Neural crest cell (in vitro differentiated cells): Measurements from ENCODE around the gene TLN1. TPM values are rescaled to one million over a fixed set of nuclear protein-coding genes. Genes with fewer than 3 reads are reported as not detected.

Experiments
- DNase-seq: peaks from one replicate; pipeline ENCODE4 v3.0.0; 2021; ENCODE audit warnings: low read depth, mixed read lengths, low spot score
- H3K27ac Mint-ChIP-seq: one replicate; pipeline ENCODE4 v1.8.0; 2021; ENCODE audit warnings: mild to moderate bottlenecking, mixed read lengths; ENCODE audit not compliant: unreplicated experiment
- H3K27me3 Mint-ChIP-seq: 2 replicates; pipeline ENCODE4 v1.8.0; 2021; ENCODE audit warnings: low read depth, mild to moderate bottlenecking, mixed read lengths
- H3K36me3 Mint-ChIP-seq: 2 replicates; pipeline ENCODE4 v1.8.0; 2021; ENCODE audit warnings: low read depth, mild to moderate bottlenecking, mixed read lengths
- H3K4me1 Mint-ChIP-seq: 2 replicates; pipeline ENCODE4 v1.8.0; 2021; ENCODE audit warnings: mixed read lengths
- H3K4me3 Mint-ChIP-seq: one replicate; pipeline ENCODE4 v1.8.0; 2021; ENCODE audit warnings: mild to moderate bottlenecking, mixed read lengths
- H3K9me3 Mint-ChIP-seq: 2 replicates; pipeline ENCODE4 v1.8.0; 2021; ENCODE audit warnings: mixed read lengths
- total RNA-seq: library from RNA; stranded (reverse); gene quantifications from 2 replicates; pipeline ENCODE4 v1.2.1, GENCODE V29; 2021
- TF ChIP-seq, protein P1 (sequence below): fragments of 200-600 bp; sonication (generic); conservative IDR thresholded peaks from 2 replicates; pipeline ENCODE4 v1.5.0; 2021; ENCODE audit warnings: antibody characterized with exemption, mild to moderate bottlenecking

The TLN1 gene
- total RNA-seq, 1 donor from 2014 or later = 141 TPM

- no peak overlapping the region for H3K27ac Mint-ChIP-seq
- peaks cover 3% of the 10 kb centered on the region for H3K9me3 Mint-ChIP-seq
- peak overlapping the region; percentile 88 for H3K4me3 Mint-ChIP-seq
- H3K4me1 Mint-ChIP-seq = peaks cover 37% of the 10 kb centered on the region
- H3K36me3 Mint-ChIP-seq = peaks cover 7% of the 10 kb centered on the region
- DNase-seq = no peak
- TF ChIP-seq, protein P1, sequence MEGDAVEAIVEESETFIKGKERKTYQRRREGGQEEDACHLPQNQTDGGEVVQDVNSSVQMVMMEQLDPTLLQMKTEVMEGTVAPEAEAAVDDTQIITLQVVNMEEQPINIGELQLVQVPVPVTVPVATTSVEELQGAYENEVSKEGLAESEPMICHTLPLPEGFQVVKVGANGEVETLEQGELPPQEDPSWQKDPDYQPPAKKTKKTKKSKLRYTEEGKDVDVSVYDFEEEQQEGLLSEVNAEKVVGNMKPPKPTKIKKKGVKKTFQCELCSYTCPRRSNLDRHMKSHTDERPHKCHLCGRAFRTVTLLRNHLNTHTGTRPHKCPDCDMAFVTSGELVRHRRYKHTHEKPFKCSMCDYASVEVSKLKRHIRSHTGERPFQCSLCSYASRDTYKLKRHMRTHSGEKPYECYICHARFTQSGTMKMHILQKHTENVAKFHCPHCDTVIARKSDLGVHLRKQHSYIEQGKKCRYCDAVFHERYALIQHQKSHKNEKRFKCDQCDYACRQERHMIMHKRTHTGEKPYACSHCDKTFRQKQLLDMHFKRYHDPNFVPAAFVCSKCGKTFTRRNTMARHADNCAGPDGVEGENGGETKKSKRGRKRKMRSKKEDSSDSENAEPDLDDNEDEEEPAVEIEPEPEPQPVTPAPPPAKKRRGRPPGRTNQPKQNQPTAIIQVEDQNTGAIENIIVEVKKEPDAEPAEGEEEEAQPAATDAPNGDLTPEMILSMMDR = no peak
- peaks cover 10% of the 10 kb centered on the region for H3K27me3 Mint-ChIP-seq
These were observed 75.6 kb downstream of the TLN1 start for GRCh38 chr9:35656348-35656747.

DNA sequence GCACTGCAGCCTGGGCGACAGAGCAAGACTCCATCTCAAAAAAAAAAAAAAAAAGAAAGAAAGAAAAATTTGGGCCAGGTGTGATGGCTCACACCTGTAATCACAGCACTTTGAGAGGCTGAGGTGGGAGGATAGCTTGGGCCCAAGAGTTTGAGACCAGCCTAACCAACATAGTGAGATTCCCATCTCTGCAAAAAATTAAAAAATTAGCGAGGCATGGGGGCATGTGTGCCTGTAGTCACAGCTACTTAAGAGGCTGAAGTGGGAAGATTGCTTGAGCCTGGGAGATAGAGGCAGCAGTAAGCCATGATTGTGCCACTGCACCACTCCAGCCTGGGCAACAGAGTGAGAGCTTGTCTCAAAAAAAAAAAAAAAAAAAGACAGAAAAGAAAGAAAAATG, 78.4 kb downstream of the TLN1 start:
- Mint-ChIP-seq H3K9me3 (peaks cover 3% of the 10 kb centered on the region), H3K4me3 (no peak overlapping the region), H3K4me1 (peaks cover 20% of the 10 kb centered on the region), H3K27me3 (peaks cover 14% of the 10 kb centered on the region), H3K36me3 (peaks cover 3% of the 10 kb centered on the region), H3K27ac (no peak overlapping the region)
- TF ChIP-seq, protein P1 = no peak
- no peak for DNase-seq

GRCh38 chr9:35652829-35653209, 79.2 kb downstream of the TLN1 start:
- TF ChIP-seq, protein P1 = no peak
- DNase-seq = no peak
- Mint-ChIP-seq H3K4me1 (peaks cover 25% of the 10 kb centered on the region), H3K36me3 (peaks cover 2% of the 10 kb centered on the region), H3K4me3 (no peak overlapping the region), H3K27ac (no peak overlapping the region), H3K27me3 (peaks cover 14% of the 10 kb centered on the region), H3K9me3 (peaks cover 1% of the 10 kb centered on the region)

DNA sequence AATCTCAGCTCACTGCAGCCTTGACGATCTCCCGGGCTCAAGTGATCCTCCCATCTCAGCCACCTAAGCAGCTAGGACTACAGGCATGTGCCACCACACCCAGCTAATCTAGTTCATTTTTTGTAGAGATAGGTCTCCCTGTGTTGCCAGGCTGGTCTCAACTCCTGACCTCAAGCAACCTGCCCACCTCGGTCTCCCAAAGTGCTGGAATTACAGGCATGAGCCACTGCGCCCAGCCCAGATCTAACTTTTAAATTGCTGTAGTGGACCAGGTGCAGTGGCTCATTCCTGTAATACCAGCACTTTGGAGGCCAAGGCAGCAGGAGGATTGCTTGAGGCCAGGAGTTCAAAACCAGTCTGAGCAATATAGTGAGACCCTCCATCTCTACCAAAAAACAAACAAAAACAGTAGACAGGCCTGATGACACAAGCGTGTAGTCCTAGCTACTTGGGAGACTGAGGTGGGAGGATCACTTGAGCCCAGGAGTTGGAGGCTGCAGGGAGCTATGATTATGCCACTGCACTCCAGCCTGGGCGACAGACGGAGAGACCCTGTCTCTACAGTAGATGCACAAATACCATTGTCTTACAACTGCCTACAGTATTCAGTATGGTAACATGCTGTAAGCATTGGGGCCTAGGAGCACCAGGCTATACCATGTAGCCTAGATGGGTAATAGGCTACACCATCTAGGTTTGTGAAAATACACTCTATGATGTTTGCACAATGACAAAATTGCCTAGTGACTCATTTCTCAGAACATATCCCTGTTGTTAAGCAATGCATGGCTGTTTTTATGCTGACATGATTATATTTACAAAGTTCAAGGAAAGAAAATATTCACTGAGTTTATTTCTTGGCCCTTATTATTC, 79.8 kb downstream of the TLN1 start:
- TF ChIP-seq, protein P1 = no peak
- H3K27me3 Mint-ChIP-seq = peaks cover 9% of the 10 kb centered on the region
- H3K4me1 Mint-ChIP-seq = peaks cover 25% of the 10 kb centered on the region
- no peak overlapping the region for H3K27ac Mint-ChIP-seq
- H3K36me3 Mint-ChIP-seq = no peaks in the 10 kb centered on the region
- no peaks in the 10 kb centered on the region for H3K9me3 Mint-ChIP-seq
- H3K4me3 Mint-ChIP-seq = peak overlapping the region; percentile 47
- no peak for DNase-seq

GRCh38 chr9:35650341-35651158, 81.4 kb downstream of the TLN1 start, which contains the start of gene SIT1:
TSS of gene SIT1 (minus strand) at chr9:35650931. CDS start at chr9:35650853, 78 bp downstream.
- Mint-ChIP-seq H3K4me3 (peak within 1 kb of the TSS; percentile 47), H3K9me3 (no peaks in the 10 kb centered on the region), H3K36me3 (no peaks in the 10 kb centered on the region), H3K27ac (no peak within 1 kb of the TSS), H3K4me1 (peaks cover 26% of the 10 kb centered on the region), H3K27me3 (peaks cover 7% of the 10 kb centered on the region)
- no peak for DNase-seq
- TF ChIP-seq, protein P1 = no peak
